GM21723 (cell line): ENCODE results near the gene FLRT2.

Experiments
- ATAC-seq: cut with Tn5 transposase; IDR thresholded peaks from one replicate; pipeline ENCODE4 v1.9.1; 2021; ENCODE audit warnings: mild to moderate bottlenecking, moderate library complexity; ENCODE audit not compliant: unreplicated experiment

The FLRT2 gene

GRCh38 chr14:85587151-85587711 lies 57.3 kb downstream of the FLRT2 start:
- no peak for ATAC-seq

GRCh38 chr14:85590784-85591183 lies 60.8 kb downstream of the FLRT2 start:
- no peak for ATAC-seq

GRCh38 chr14:85594217-85594616 lies 64.3 kb downstream of the FLRT2 start:
- ATAC-seq = no peak

- no peak for ATAC-seq
Measured at GRCh38 chr14:85595981-85596380, 66.0 kb downstream of the FLRT2 start.

- ATAC-seq = no peak
Measured at GRCh38 chr14:85596562-85596961, 66.6 kb downstream of the FLRT2 start.

- no peak for ATAC-seq
Measured at GRCh38 chr14:85597701-85598100, 67.8 kb downstream of the FLRT2 start.

- ATAC-seq = no peak
Measured at GRCh38 chr14:85599939-85600338, 70.0 kb downstream of the FLRT2 start.

- no peak for ATAC-seq
Measured at GRCh38 chr14:85601246-85601645, 71.3 kb downstream of the FLRT2 start.

GRCh38 chr14:85601690-85602089 lies 71.7 kb downstream of the FLRT2 start:
- no peak for ATAC-seq

GRCh38 chr14:85602345-85602744 lies 72.4 kb downstream of the FLRT2 start:
- no peak for ATAC-seq

- no peak for ATAC-seq
Measured at GRCh38 chr14:85604021-85604420, 74.1 kb downstream of the FLRT2 start.

- ATAC-seq = no peak
Measured at GRCh38 chr14:85604714-85605113, 74.8 kb downstream of the FLRT2 start.

- ATAC-seq = no peak
Measured at GRCh38 chr14:85607651-85608081, 77.7 kb downstream of the FLRT2 start.

- ATAC-seq = no peak
Measured at GRCh38 chr14:85613496-85613895, 83.6 kb downstream of the FLRT2 start.

GRCh38 chr14:85616386-85616885 lies 86.5 kb downstream of the FLRT2 start:
- ATAC-seq = no peak

GRCh38 chr14:85616886-85617285 lies 86.9 kb downstream of the FLRT2 start:
- ATAC-seq = no peak

GRCh38 chr14:85617791-85618190 lies 87.8 kb downstream of the FLRT2 start:
- no peak for ATAC-seq

- no peak for ATAC-seq
Measured at GRCh38 chr14:85618390-85618789, 88.4 kb downstream of the FLRT2 start.

- no peak for ATAC-seq
Measured at GRCh38 chr14:85618978-85619377, 89.0 kb downstream of the FLRT2 start.

GRCh38 chr14:85619851-85620250 lies 89.9 kb downstream of the FLRT2 start:
- no peak for ATAC-seq

GRCh38 chr14:85620947-85621346 lies 91.0 kb downstream of the FLRT2 start:
- ATAC-seq = no peak

GRCh38 chr14:85622106-85622505 lies 92.2 kb downstream of the FLRT2 start:
- ATAC-seq = no peak

GRCh38 chr14:85622986-85623685 lies 93.2 kb downstream of the FLRT2 start:
- no peak for ATAC-seq
